Activated CD4-positive, alpha-beta memory T cell treated with anti-CD3 and anti-CD28 coated beads, Interleukin-2, amount 10 ng/mL, durations not matched to agents 7 days and 5 days (primary cell): ENCODE results near the gene TMEM176B. TPM values are rescaled to one million over a fixed set of nuclear protein-coding genes. Genes with fewer than 3 reads are reported as not detected.

Source experiments
- CTCF ChIA-PET: fragments of 350-600 bp; sonication (Branson Sonifier 250); formaldehyde crosslinking; loops from one replicate; lab custom pipeline; 2021; ENCODE audit warnings: antibody characterized with exemption, inconsistent platforms; lab: Charles Lee
- POLR2A ChIA-PET: fragments of 350-600 bp; sonication (Branson Sonifier 250); formaldehyde crosslinking; loops from one replicate; lab custom pipeline; 2021; ENCODE audit warnings: antibody characterized with exemption; lab: Charles Lee
- DNase-seq: peaks from one replicate; pipeline ENCODE4 v3.0.0-alpha.2; 2020
- H3K27ac Mint-ChIP-seq: one replicate; pipeline ENCODE4 v1.8.0; 2021; ENCODE audit warnings: mild to moderate bottlenecking, mixed read lengths
- H3K27me3 Mint-ChIP-seq: one replicate; pipeline ENCODE4 v1.8.0; 2021; ENCODE audit warnings: mixed read lengths
- H3K36me3 Mint-ChIP-seq: one replicate; pipeline ENCODE4 v1.8.0; 2021; ENCODE audit warnings: low read depth, mixed read lengths
- H3K4me1 Mint-ChIP-seq: one replicate; pipeline ENCODE4 v1.8.0; 2021; ENCODE audit warnings: mixed read lengths
- H3K4me3 Mint-ChIP-seq: one replicate; pipeline ENCODE4 v1.8.0; 2021; ENCODE audit warnings: mild to moderate bottlenecking, mixed read lengths
- H3K9me3 Mint-ChIP-seq: one replicate; pipeline ENCODE4 v1.8.0; 2021; ENCODE audit warnings: mixed read lengths
- total RNA-seq, 2 experiments: library from RNA; stranded (reverse); gene quantifications; one replicate each; pipeline ENCODE4 v1.2.3, GENCODE V29; 2021

TMEM176B gene
- total RNA-seq, 2 experiments from 2014 or later = not detected

DNA sequence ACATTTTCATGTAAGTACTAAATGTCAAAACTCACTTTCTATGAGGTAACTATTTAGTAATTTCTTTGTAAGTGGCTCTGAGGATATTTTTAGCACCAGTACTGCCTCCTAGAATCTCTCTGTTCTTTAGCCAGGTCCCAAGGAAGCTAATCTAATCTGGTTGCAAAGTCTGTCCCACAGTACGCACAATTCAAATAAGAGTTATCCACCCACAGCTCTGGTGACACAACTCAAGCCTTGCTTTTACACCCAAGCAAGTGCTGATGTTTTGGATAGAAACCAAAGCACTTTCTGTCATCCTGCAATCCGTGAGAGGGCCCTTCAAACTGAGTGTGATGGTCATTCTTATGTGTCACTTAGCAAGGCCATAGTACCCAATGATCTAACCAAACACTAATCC lies 48.5 kb downstream of the TMEM176B start:
- no peak overlapping the region for H3K27ac Mint-ChIP-seq
- CTCF ChIA-PET = interaction anchor here (7.1 kb wide), 1 partner anchor 301 kb away, joined by 105 read pairs; the partner anchor contains the start of gene GIMAP8
- POLR2A ChIA-PET = interaction anchor here (5.1 kb wide), 1 partner anchor 8 kb away, joined by 50 read pairs; no protein-coding TSS in a partner anchor
- no peaks in the 10 kb centered on the region for H3K27me3 Mint-ChIP-seq
- H3K4me3 Mint-ChIP-seq = no peak overlapping the region
- peaks cover 76% of the 10 kb centered on the region for H3K4me1 Mint-ChIP-seq
- H3K9me3 Mint-ChIP-seq = no peaks in the 10 kb centered on the region
- peaks cover 13% of the 10 kb centered on the region for H3K36me3 Mint-ChIP-seq
- no peak for DNase-seq

DNA sequence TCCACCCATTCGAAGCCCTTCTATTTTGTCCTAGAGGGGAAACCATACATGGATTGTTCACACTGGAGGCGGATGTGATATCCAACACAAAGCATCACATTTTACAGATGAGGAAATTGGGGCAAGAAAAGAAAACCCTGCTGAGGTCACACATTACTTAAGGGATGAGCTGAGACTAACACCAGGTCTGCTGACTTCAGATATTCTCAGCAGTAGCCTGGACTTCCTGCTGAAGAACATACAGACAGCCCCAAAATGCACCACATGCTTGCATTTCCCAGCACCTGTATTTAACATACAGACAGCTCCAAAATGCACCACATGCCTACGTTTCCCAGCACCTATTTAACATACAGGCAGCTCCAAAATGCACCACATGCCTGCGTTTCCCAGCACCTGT lies 51.8 kb downstream of the TMEM176B start:
- Mint-ChIP-seq H3K4me3 (no peak overlapping the region), H3K27ac (peak overlapping the region; percentile 16), H3K27me3 (no peaks in the 10 kb centered on the region), H3K4me1 (peaks cover 76% of the 10 kb centered on the region), H3K9me3 (no peaks in the 10 kb centered on the region), H3K36me3 (peaks cover 41% of the 10 kb centered on the region)
- ChIA-PET CTCF (interaction anchor here (0.7 kb wide), 1 partner anchor 301 kb away, joined by 3 read pairs; no protein-coding TSS in a partner anchor), POLR2A (interaction anchor here (1.5 to 2.5 kb wide), 4 partner anchors 10 to 229 kb away, joined by 4 to 17 read pairs (median 6); partner anchors contain the start of genes GIMAP1 and GIMAP5)
- no peak for DNase-seq

DNA sequence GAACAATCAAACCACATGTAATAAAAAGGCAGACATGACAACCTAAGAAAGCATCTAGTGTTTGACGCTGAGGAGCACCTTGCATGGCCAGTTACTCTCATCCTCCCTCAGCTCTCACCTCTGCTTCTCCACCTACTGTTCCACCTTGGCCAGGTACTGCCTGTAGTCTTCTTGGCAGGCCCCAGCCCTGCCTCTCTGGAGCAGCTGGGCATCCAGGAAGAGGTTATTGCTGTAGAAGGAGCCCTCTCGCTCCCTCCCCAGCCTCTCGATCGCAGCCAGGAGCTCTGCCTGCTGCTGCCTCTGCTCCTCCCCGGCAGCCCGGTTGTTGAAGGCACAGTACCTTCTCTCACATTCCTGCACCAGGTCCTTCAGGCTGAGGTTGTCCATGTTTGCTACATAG lies 53.2 kb downstream of the TMEM176B start:
- no peak for DNase-seq
- POLR2A ChIA-PET = interaction anchor here (1.2 to 6.5 kb wide), 6 partner anchors 7 to 298 kb away, joined by 3 to 50 read pairs (median 8); partner anchors contain the start of gene GIMAP5
- no peaks in the 10 kb centered on the region for H3K27me3 Mint-ChIP-seq
- peak overlapping the region; percentile 33 for H3K27ac Mint-ChIP-seq
- CTCF ChIA-PET = interaction anchor here (0.6 to 1.1 kb wide), 3 partner anchors 9 to 298 kb away, joined by 3 to 4 read pairs (median 3); no protein-coding TSS in a partner anchor
- no peaks in the 10 kb centered on the region for H3K9me3 Mint-ChIP-seq
- H3K4me1 Mint-ChIP-seq = peaks cover 83% of the 10 kb centered on the region
- no peak overlapping the region for H3K4me3 Mint-ChIP-seq
- H3K36me3 Mint-ChIP-seq = peaks cover 56% of the 10 kb centered on the region

DNA sequence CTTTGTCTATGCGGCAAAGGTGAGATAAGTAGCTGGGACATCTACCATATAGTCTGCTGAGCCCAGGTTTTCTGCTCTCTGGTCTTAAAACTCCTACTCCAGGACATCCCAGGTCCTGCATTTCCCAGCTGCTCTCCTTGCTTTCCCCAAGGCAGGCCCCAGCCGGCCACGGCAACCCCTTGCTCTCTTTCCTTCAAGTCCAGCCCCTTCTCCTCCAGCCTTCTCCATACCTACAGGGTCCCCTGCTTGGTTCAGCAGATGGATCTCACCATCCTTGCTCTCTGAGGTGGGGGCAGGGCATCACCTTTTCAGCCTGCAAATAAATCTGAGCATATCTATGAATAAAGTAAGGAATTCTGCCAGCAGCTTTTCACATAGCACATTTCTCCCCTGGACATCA lies 54.3 kb downstream of the TMEM176B start:
- Mint-ChIP-seq H3K9me3 (no peaks in the 10 kb centered on the region), H3K4me1 (peaks cover 90% of the 10 kb centered on the region), H3K27me3 (no peaks in the 10 kb centered on the region), H3K36me3 (peaks cover 66% of the 10 kb centered on the region), H3K4me3 (peak overlapping the region; percentile 47), H3K27ac (peak overlapping the region; percentile 68)
- no peak for DNase-seq
- POLR2A ChIA-PET = interaction anchor here (2.5 to 6.5 kb wide), 5 partner anchors 8 to 295 kb away, joined by 10 to 50 read pairs (median 33); partner anchors contain the start of genes GIMAP1 and GIMAP8
- CTCF ChIA-PET = interaction anchor here (0.7 to 3.1 kb wide), 2 partner anchors 296 to 297 kb away, joined by 4 to 10 read pairs; partner anchors contain the start of gene GIMAP8

DNA sequence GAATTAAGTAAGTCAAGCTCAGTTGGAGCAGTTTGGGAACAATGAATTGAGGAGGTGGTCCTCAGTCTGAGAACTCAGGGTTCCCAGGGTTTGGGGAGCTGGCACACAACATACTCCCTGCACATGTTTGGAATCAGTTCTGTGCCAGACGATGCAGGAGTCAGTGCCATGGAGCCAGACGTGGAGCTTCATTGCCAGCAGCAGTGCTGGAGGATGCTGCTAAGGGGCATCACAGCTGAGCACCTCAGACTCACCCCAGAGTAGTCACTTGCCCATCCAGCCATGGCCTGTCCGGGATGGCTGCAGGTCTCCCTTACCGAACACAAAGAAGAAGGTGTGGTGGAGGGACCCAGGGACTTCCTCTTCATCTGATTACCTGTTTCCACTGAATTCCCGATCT lies 55.1 kb downstream of the TMEM176B start:
- ChIA-PET CTCF (interaction anchor here (0.7 to 3.1 kb wide), 5 partner anchors 10 to 296 kb away, joined by 3 to 10 read pairs (median 4); partner anchors contain the start of gene GIMAP1), POLR2A (interaction anchor here (0.6 to 6.5 kb wide), 7 partner anchors 8 to 294 kb away, joined by 3 to 50 read pairs (median 29); partner anchors contain the start of genes GIMAP1, GIMAP6 and GIMAP8)
- no peak for DNase-seq
- no peaks in the 10 kb centered on the region for H3K27me3 Mint-ChIP-seq
- peaks cover 91% of the 10 kb centered on the region for H3K4me1 Mint-ChIP-seq
- peak overlapping the region; percentile 47 for H3K4me3 Mint-ChIP-seq
- peaks cover 69% of the 10 kb centered on the region for H3K36me3 Mint-ChIP-seq
- H3K27ac Mint-ChIP-seq = peak overlapping the region; percentile 68
- no peaks in the 10 kb centered on the region for H3K9me3 Mint-ChIP-seq

DNA sequence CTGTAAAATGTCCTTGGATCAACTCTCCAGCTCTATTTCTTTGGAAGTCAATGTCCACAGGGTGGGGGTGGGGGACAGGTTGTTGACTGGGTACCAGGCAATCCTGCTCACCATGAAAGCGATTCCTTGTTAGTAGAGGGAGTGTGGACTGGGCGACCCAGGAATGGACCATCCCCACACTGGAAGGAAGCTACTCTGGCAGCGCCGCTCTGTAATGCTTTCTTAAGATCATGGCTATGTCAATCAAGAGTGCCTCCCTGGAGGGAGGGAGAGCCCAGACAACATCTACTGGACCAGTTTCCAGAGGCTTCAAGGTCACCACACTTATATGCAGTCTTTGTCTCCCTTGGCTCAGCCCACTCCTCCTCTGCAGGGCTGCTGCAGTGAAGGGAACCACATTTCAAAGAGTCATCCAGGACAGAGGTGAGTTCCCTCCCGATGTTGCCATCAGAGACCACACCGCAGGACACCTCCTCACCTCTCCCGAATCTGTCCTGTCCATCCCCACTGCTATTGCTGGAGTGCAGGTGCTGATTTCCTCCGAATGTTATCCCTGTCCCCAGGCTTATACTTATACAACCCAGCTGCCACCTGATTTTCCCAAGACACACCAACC lies 56.0 kb downstream of the TMEM176B start:
- H3K36me3 Mint-ChIP-seq = peaks cover 77% of the 10 kb centered on the region
- ChIA-PET POLR2A (interaction anchor here (0.6 to 6.5 kb wide), 8 partner anchors 9 to 293 kb away, joined by 3 to 50 read pairs (median 22); partner anchors contain the start of genes GIMAP1, GIMAP4, GIMAP6 and GIMAP8), CTCF (interaction anchor here (0.6 to 3.1 kb wide), 6 partner anchors 11 to 339 kb away, joined by 3 to 10 read pairs (median 4); a partner anchor contains a TSS)
- peaks cover 94% of the 10 kb centered on the region for H3K4me1 Mint-ChIP-seq
- peak overlapping the region; percentile 66 for H3K27ac Mint-ChIP-seq
- H3K27me3 Mint-ChIP-seq = no peaks in the 10 kb centered on the region
- peak overlapping the region; percentile 99 for H3K4me3 Mint-ChIP-seq
- no peak for DNase-seq
- no peaks in the 10 kb centered on the region for H3K9me3 Mint-ChIP-seq

DNA sequence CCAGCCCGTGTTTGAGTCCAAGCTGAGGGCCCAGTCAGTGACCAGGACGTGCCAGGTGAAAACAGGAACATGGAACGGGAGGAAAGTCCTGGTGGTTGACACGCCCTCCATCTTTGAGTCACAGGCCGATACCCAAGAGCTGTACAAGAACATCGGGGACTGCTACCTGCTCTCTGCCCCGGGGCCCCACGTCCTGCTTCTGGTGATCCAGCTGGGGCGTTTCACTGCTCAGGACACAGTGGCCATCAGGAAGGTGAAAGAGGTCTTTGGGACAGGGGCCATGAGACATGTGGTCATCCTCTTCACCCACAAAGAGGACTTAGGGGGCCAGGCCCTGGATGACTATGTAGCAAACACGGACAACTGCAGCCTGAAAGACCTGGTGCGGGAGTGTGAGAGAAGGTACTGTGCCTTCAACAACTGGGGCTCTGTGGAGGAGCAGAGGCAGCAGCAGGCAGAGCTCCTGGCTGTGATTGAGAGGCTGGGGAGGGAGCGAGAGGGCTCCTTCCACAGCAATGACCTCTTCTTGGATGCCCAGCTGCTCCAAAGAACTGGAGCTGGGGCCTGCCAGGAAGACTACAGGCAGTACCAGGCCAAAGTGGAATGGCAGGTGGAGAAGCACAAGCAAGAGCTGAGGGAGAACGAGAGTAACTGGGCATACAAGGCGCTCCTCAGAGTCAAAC lies 57.7 kb downstream of the TMEM176B start:
- Mint-ChIP-seq H3K9me3 (no peaks in the 10 kb centered on the region), H3K4me3 (peak overlapping the region; percentile 99), H3K27me3 (no peaks in the 10 kb centered on the region), H3K27ac (peak overlapping the region; percentile 65), H3K4me1 (peaks cover 78% of the 10 kb centered on the region), H3K36me3 (peaks cover 94% of the 10 kb centered on the region)
- ChIA-PET CTCF (interaction anchor here (1.1 to 2.7 kb wide), 6 partner anchors 10 to 293 kb away, joined by 3 to 16 read pairs (median 6); partner anchors contain the start of gene GIMAP4), POLR2A (interaction anchor here (0.8 to 6.5 kb wide), 12 partner anchors 10 to 292 kb away, joined by 3 to 50 read pairs (median 12); partner anchors contain the start of genes GIMAP1, GIMAP2, GIMAP4 and GIMAP7)
- no peak for DNase-seq

Other genes starting within 250 kb of the TMEM176B start
- gene GIMAP4, start 233.0 kb downstream of the TMEM176B start, total RNA-seq = 100 to 1,000 TPM; 277 to 282 TPM
- 10 to 100 TPM; 84.9 to 85.9 TPM for gene GIMAP6, start 168.0 kb downstream of the TMEM176B start, total RNA-seq
- 100 to 1,000 TPM; 113 to 120 TPM for gene GIMAP2, start 114.7 kb downstream of the TMEM176B start, total RNA-seq
- 10 to 100 TPM; 18.8 to 21.0 TPM for gene GIMAP1, start 83.8 kb downstream of the TMEM176B start, total RNA-seq
- gene GIMAP5, start 62.9 kb downstream of the TMEM176B start, total RNA-seq = 10 to 100 TPM; 83.9 to 84.3 TPM
- not detected for gene TMEM176A, start 405 bp upstream of the TMEM176B start, total RNA-seq
- gene AOC1, start 52.2 kb upstream of the TMEM176B start, total RNA-seq = not detected
- gene KCNH2, start 178.0 kb upstream of the TMEM176B start, total RNA-seq = under 1 TPM; 0.15 to 0.38 TPM
- 10 to 100 TPM; 27.7 to 30.2 TPM for gene NOS3, start 190.7 kb upstream of the TMEM176B start, total RNA-seq
- 1 to 10 TPM; 7.9 to 8.6 TPM for gene ATG9B, start 224.1 kb upstream of the TMEM176B start, total RNA-seq
- gene ABCB8, start 228.1 kb upstream of the TMEM176B start, total RNA-seq = 10 to 100 TPM; 51.2 to 53.3 TPM
- gene ASIC3, start 248.2 kb upstream of the TMEM176B start, total RNA-seq = 1 to 10 TPM; 5.5 to 6.2 TPM